ENCODE data around the gene SLC5A6. TPM values are rescaled to one million over a fixed set of nuclear protein-coding genes. Genes with fewer than 3 reads are reported as not detected.
A peak's percentile ranks its signal among the peaks of the same experiment; 100 is the strongest.

SLC5A6 gene
- total RNA-seq: 10 to 100 TPM; 74.2 to 81.9 TPM

- DNase-seq: peak; percentile 94
- Mint-ChIP-seq H3K4me3 (peak within 1 kb of the TSS; percentile 98), H3K4me1 (peaks cover 43% of the 10 kb centered on the region), H3K27me3 (no peaks in the 10 kb centered on the region), H3K36me3 (peaks cover 32% of the 10 kb centered on the region), H3K27ac (peak within 1 kb of the TSS; percentile 99), H3K9me3 (no peaks in the 10 kb centered on the region)
Observed at GRCh38 chr2:27211943-27212625, at the start of gene SLC5A6, which contains the start of gene ATRAID. TSS of gene SLC5A6 (minus strand) at chr2:27212268. CDS start at chr2:27207650, 4,618 bp downstream. TSS of gene ATRAID (plus strand) at chr2:27212041. CDS start at chr2:27212369, 328 bp downstream.

GRCh38 chr2:27261241-27261925 is 49.3 kb upstream of the SLC5A6 start:
- Mint-ChIP-seq H3K4me3 (peak overlapping the region; percentile 49), H3K9me3 (no peaks in the 10 kb centered on the region), H3K27ac (no peak overlapping the region), H3K4me1 (peaks cover 16% of the 10 kb centered on the region), H3K27me3 (peaks cover 53% of the 10 kb centered on the region), H3K36me3 (no peaks in the 10 kb centered on the region)
- no peak for DNase-seq

- Mint-ChIP-seq H3K27ac (no peak overlapping the region), H3K36me3 (no peaks in the 10 kb centered on the region), H3K4me1 (peaks cover 3% of the 10 kb centered on the region), H3K9me3 (no peaks in the 10 kb centered on the region), H3K4me3 (no peak overlapping the region), H3K27me3 (peaks cover 50% of the 10 kb centered on the region)
- no peak for DNase-seq
Observed at GRCh38 chr2:27258051-27258450, 46.0 kb upstream of the SLC5A6 start.

- DNase-seq: no peak
- Mint-ChIP-seq H3K4me3 (no peak overlapping the region), H3K4me1 (peaks cover 3% of the 10 kb centered on the region), H3K27ac (no peak overlapping the region), H3K27me3 (peaks cover 49% of the 10 kb centered on the region), H3K36me3 (no peaks in the 10 kb centered on the region), H3K9me3 (no peaks in the 10 kb centered on the region)
Observed at GRCh38 chr2:27256855-27257454, 44.9 kb upstream of the SLC5A6 start.

- H3K4me3 Mint-ChIP-seq: no peak overlapping the region
- H3K27ac Mint-ChIP-seq: no peak overlapping the region
- H3K36me3 Mint-ChIP-seq: no peaks in the 10 kb centered on the region
- no peak for DNase-seq
- H3K27me3 Mint-ChIP-seq: peaks cover 36% of the 10 kb centered on the region
- no peaks in the 10 kb centered on the region for H3K9me3 Mint-ChIP-seq
- H3K4me1 Mint-ChIP-seq: no peaks in the 10 kb centered on the region
Observed at GRCh38 chr2:27255660-27256059, 43.6 kb upstream of the SLC5A6 start.

- Mint-ChIP-seq H3K4me3 (no peak overlapping the region), H3K36me3 (no peaks in the 10 kb centered on the region), H3K27ac (no peak overlapping the region), H3K27me3 (peaks cover 31% of the 10 kb centered on the region), H3K4me1 (peaks cover 2% of the 10 kb centered on the region), H3K9me3 (no peaks in the 10 kb centered on the region)
- no peak for DNase-seq
Observed at GRCh38 chr2:27255187-27255586, 43.1 kb upstream of the SLC5A6 start.

- no peak overlapping the region for H3K27ac Mint-ChIP-seq
- H3K27me3 Mint-ChIP-seq: peaks cover 14% of the 10 kb centered on the region
- H3K4me3 Mint-ChIP-seq: no peak overlapping the region
- H3K36me3 Mint-ChIP-seq: no peaks in the 10 kb centered on the region
- DNase-seq: no peak
- no peaks in the 10 kb centered on the region for H3K9me3 Mint-ChIP-seq
- H3K4me1 Mint-ChIP-seq: peaks cover 2% of the 10 kb centered on the region
Observed at GRCh38 chr2:27251766-27252165, 39.7 kb upstream of the SLC5A6 start.

- no peaks in the 10 kb centered on the region for H3K36me3 Mint-ChIP-seq
- peaks cover 14% of the 10 kb centered on the region for H3K27me3 Mint-ChIP-seq
- H3K4me1 Mint-ChIP-seq: peaks cover 2% of the 10 kb centered on the region
- H3K9me3 Mint-ChIP-seq: no peaks in the 10 kb centered on the region
- no peak for DNase-seq
- H3K27ac Mint-ChIP-seq: no peak overlapping the region
- no peak overlapping the region for H3K4me3 Mint-ChIP-seq
Observed at GRCh38 chr2:27250652-27251379, 38.7 kb upstream of the SLC5A6 start.

- Mint-ChIP-seq H3K27ac (no peak overlapping the region), H3K4me1 (peaks cover 2% of the 10 kb centered on the region), H3K9me3 (no peaks in the 10 kb centered on the region), H3K4me3 (no peak overlapping the region), H3K27me3 (peaks cover 10% of the 10 kb centered on the region), H3K36me3 (no peaks in the 10 kb centered on the region)
- DNase-seq: peak; percentile 73
Observed at GRCh38 chr2:27249891-27250651, 38.0 kb upstream of the SLC5A6 start.

- Mint-ChIP-seq H3K4me3 (no peak overlapping the region), H3K27ac (no peak overlapping the region), H3K27me3 (peaks cover 2% of the 10 kb centered on the region), H3K9me3 (no peaks in the 10 kb centered on the region), H3K4me1 (peaks cover 2% of the 10 kb centered on the region), H3K36me3 (no peaks in the 10 kb centered on the region)
- no peak for DNase-seq
Observed at GRCh38 chr2:27249159-27249890, 37.3 kb upstream of the SLC5A6 start.

GRCh38 chr2:27247893-27248292 is 35.8 kb upstream of the SLC5A6 start:
- Mint-ChIP-seq H3K4me3 (no peak overlapping the region), H3K4me1 (peaks cover 2% of the 10 kb centered on the region), H3K27me3 (no peaks in the 10 kb centered on the region), H3K27ac (no peak overlapping the region), H3K9me3 (no peaks in the 10 kb centered on the region), H3K36me3 (no peaks in the 10 kb centered on the region)
- no peak for DNase-seq

GRCh38 chr2:27245626-27246025 is 33.6 kb upstream of the SLC5A6 start:
- Mint-ChIP-seq H3K4me3 (no peak overlapping the region), H3K4me1 (peaks cover 2% of the 10 kb centered on the region), H3K36me3 (peaks cover 4% of the 10 kb centered on the region), H3K27ac (no peak overlapping the region), H3K9me3 (no peaks in the 10 kb centered on the region), H3K27me3 (no peaks in the 10 kb centered on the region)
- DNase-seq: no peak

- H3K4me1 Mint-ChIP-seq: no peaks in the 10 kb centered on the region
- H3K9me3 Mint-ChIP-seq: no peaks in the 10 kb centered on the region
- DNase-seq: no peak
- H3K27ac Mint-ChIP-seq: no peak overlapping the region
- H3K27me3 Mint-ChIP-seq: no peaks in the 10 kb centered on the region
- H3K4me3 Mint-ChIP-seq: no peak overlapping the region
- H3K36me3 Mint-ChIP-seq: peaks cover 9% of the 10 kb centered on the region
Observed at GRCh38 chr2:27245116-27245515, 33.0 kb upstream of the SLC5A6 start.
